H54 (cell line): ENCODE measurements around the gene OSBPL10.

Experiments used
- DNase-seq: peaks from one replicate; pipeline ENCODE4 v3.0.0; 2011; ENCODE audit warnings: low spot score, mixed read lengths; ENCODE audit not compliant: insufficient read length
- FAIRE-seq: peaks from 3 replicates; lab custom pipeline; 2011; peaks lifted over from hg19 to GRCh38; lab: Jason Lieb, UNC
- POLR2A ChIP-seq: IDR thresholded peaks from 2 replicates; pipeline ENCODE4 v1.6.1; 2011; ENCODE audit warnings: low read depth, mild to moderate bottlenecking, low read length

Gene OSBPL10

GRCh38 chr3:31977736-31978135 is 3.3 kb downstream of the OSBPL10 start:
- no peak for TF ChIP-seq POLR2A
- FAIRE-seq (no peak), DNase-seq (no peak)

- no peak for TF ChIP-seq POLR2A
- DNase-seq = no peak
- no peak for FAIRE-seq
These were observed 4.8 kb downstream of the OSBPL10 start for GRCh38 chr3:31976302-31976701.

- DNase-seq (no peak), FAIRE-seq (no peak)
- TF ChIP-seq POLR2A = no peak
These were observed 6.1 kb downstream of the OSBPL10 start for GRCh38 chr3:31974964-31975363.

GRCh38 chr3:31974471-31974870 is 6.6 kb downstream of the OSBPL10 start:
- TF ChIP-seq POLR2A = no peak
- no peak for FAIRE-seq
- no peak for DNase-seq

- no peak for DNase-seq
- no peak for TF ChIP-seq POLR2A
- FAIRE-seq = no peak
These were observed 7.2 kb downstream of the OSBPL10 start for GRCh38 chr3:31973837-31974236.

GRCh38 chr3:31973081-31973480 is 8.0 kb downstream of the OSBPL10 start:
- DNase-seq (no peak), FAIRE-seq (no peak)
- no peak for TF ChIP-seq POLR2A

- FAIRE-seq = no peak
- TF ChIP-seq POLR2A = no peak
- no peak for DNase-seq
These were observed 9.5 kb downstream of the OSBPL10 start for GRCh38 chr3:31971607-31972006.

- peak; percentile 65 for DNase-seq
- FAIRE-seq = peak; percentile 99
These were observed 12.1 kb downstream of the OSBPL10 start for GRCh38 chr3:31968927-31969418.

GRCh38 chr3:31968369-31968926 is 12.6 kb downstream of the OSBPL10 start:
- no peak for TF ChIP-seq POLR2A
- DNase-seq (no peak), FAIRE-seq (peak; percentile 72)

More at GRCh38 chr3:31968927-31969418, 12.1 kb downstream of the OSBPL10 start:
- no peak for TF ChIP-seq POLR2A

- no peak for TF ChIP-seq POLR2A
- DNase-seq (no peak), FAIRE-seq (peak; percentile 72)
These were observed 13.5 kb downstream of the OSBPL10 start for GRCh38 chr3:31967592-31967991.

GRCh38 chr3:31966978-31967591 is 14.0 kb downstream of the OSBPL10 start:
- no peak for DNase-seq
- no peak for TF ChIP-seq POLR2A
- peak; percentile 27 for FAIRE-seq

- FAIRE-seq (peak; percentile 87), DNase-seq (no peak)
- no peak for TF ChIP-seq POLR2A
These were observed 18.3 kb downstream of the OSBPL10 start for GRCh38 chr3:31962801-31963205.

- DNase-seq (no peak), FAIRE-seq (peak; percentile 89)
- TF ChIP-seq POLR2A = no peak
These were observed 20.1 kb downstream of the OSBPL10 start for GRCh38 chr3:31960793-31961431.

- DNase-seq (no peak), FAIRE-seq (no peak)
- TF ChIP-seq POLR2A = no peak
These were observed 20.9 kb downstream of the OSBPL10 start for GRCh38 chr3:31959951-31960792.
